H1 (cell line): ENCODE data around the gene THBS3. TPM values are rescaled to one million over a fixed set of nuclear protein-coding genes. Genes with fewer than 3 reads are reported as not detected.

ENCODE experiments used
- CTCF ChIA-PET: fragments of 300-600 bp; sonication (Branson Sonifier 250); formaldehyde crosslinking; loops from one replicate; lab custom pipeline; 2021; ENCODE audit not compliant: partially characterized antibody; lab: Charles Lee
- POLR2A ChIA-PET: fragments of 300-600 bp; sonication (Branson Sonifier 250); formaldehyde crosslinking; loops from one replicate; lab custom pipeline; 2021; ENCODE audit warnings: inconsistent platforms; ENCODE audit not compliant: partially characterized antibody; lab: Charles Lee
- DNase-seq, 2 experiments: peaks; one replicate each; pipeline versions ENCODE4 v3.0.0 to v3.0.0-alpha.2; 2010 to 2022; ENCODE audit warnings: low spot score in 2 of 2, low read depth in 1 of 2, mixed read lengths in 1 of 2
- FAIRE-seq: peaks from 2 replicates; lab custom pipeline; 2011; peaks lifted over from hg19 to GRCh38; lab: Jason Lieb, UNC
- H2AFZ ChIP-seq: 2 replicates; pipeline ENCODE4 v1.8.1; 2012; ENCODE audit warnings: low read length, inconsistent platforms
- H2AK5ac ChIP-seq: 2 replicates; pipeline ENCODE4 v1.6.1; 2013; ENCODE audit warnings: low read depth, low read length
- H2BK120ac ChIP-seq: replicated peaks from 2 replicates; pipeline ENCODE3; 2013; ENCODE audit warnings: low read depth, low read length, inconsistent platforms
- H2BK12ac ChIP-seq: 2 replicates; pipeline ENCODE4 v1.6.1; 2013; ENCODE audit warnings: low read depth, low read length
- H2BK15ac ChIP-seq: 2 replicates; pipeline ENCODE4 v1.6.1; 2013; ENCODE audit warnings: low read length
- H2BK20ac ChIP-seq: 2 replicates; pipeline ENCODE4 v1.6.1; 2013; ENCODE audit warnings: low read length
- H2BK5ac ChIP-seq: 2 replicates; pipeline ENCODE4 v1.6.1; 2013; ENCODE audit warnings: low read depth, low read length
- H3K14ac ChIP-seq: 2 replicates; pipeline ENCODE4 v1.6.1; 2013; ENCODE audit warnings: inconsistent platforms; ENCODE audit not compliant: insufficient read length
- H3K18ac ChIP-seq: 2 replicates; pipeline ENCODE4 v1.6.1; 2013; ENCODE audit warnings: low read length; ENCODE audit errors: extremely low read depth
- H3K23ac ChIP-seq: 2 replicates; pipeline ENCODE4 v1.6.1; 2013; ENCODE audit warnings: inconsistent platforms; ENCODE audit not compliant: insufficient read length
- H3K23me2 ChIP-seq: 2 replicates; pipeline ENCODE4 v1.6.1; 2013; ENCODE audit warnings: low read depth, low read length
- H3K27ac ChIP-seq: 2 replicates; pipeline ENCODE4 v1.6.1; 2011; ENCODE audit warnings: low read depth, low read length, inconsistent platforms
- H3K27me3 ChIP-seq, 4 experiments: replicated peaks in 1 of 4; 1 replicate in 1 of 4; 2 replicates in 3 of 4; pipeline versions ENCODE4 v1.6.1 to v1.8.1; 2011 to 2013; ENCODE audit warnings: low read length in 3 of 4, mild to moderate bottlenecking in 3 of 4, inconsistent platforms in 2 of 4, mixed read lengths in 2 of 4, moderate library complexity in 1 of 4; ENCODE audit not compliant: control insufficient read depth in 3 of 4, insufficient read depth in 3 of 4; ENCODE audit errors: extremely low read depth in 1 of 4
- H3K36me3 ChIP-seq, 4 experiments: 2 replicates each; pipeline versions ENCODE4 v1.6.1 to v1.8.1; 2011 to 2013; ENCODE audit warnings: mild to moderate bottlenecking in 4 of 4, low read length in 3 of 4, moderate library complexity in 2 of 4, control low read depth in 1 of 4, inconsistent platforms in 1 of 4; ENCODE audit not compliant: insufficient read depth in 4 of 4, control insufficient read depth in 2 of 4
- H3K4ac ChIP-seq: replicated peaks from 2 replicates; pipeline ENCODE3; 2013; ENCODE audit warnings: low read length, low read depth, mixed read lengths, inconsistent platforms; ENCODE audit not compliant: insufficient read length
- H3K4me1 ChIP-seq, 4 experiments: replicated peaks in 1 of 4; 1 replicate in 1 of 4; 2 replicates in 3 of 4; pipeline versions ENCODE4 v1.6.1 to v1.8.1; 2011 to 2013; ENCODE audit warnings: low read length in 3 of 4, inconsistent platforms in 2 of 4, mixed read lengths in 1 of 4; ENCODE audit not compliant: insufficient read depth in 4 of 4, control insufficient read depth in 3 of 4
- H3K4me2 ChIP-seq, 2 experiments: 2 replicates each; pipeline versions ENCODE4 v1.6.1 to v1.8.1; 2011 to 2013; ENCODE audit warnings: low read depth in 2 of 2, low read length in 2 of 2, control low read depth in 1 of 2, inconsistent platforms in 1 of 2, mild to moderate bottlenecking in 1 of 2; ENCODE audit not compliant: insufficient read depth in 1 of 2
- H3K4me3 ChIP-seq, 4 experiments: fragments of 200-600, 300-600 bp in 1 of 4; sonication (generic), shearing (Covaris generic), sonication (Bioruptor Twin) in 1 of 4; 2 replicates each; pipeline versions ENCODE4 v1.5.1 to v1.8.1; 2011 to 2016; ENCODE audit warnings: low read length in 4 of 4, low read depth in 3 of 4, control low read depth in 2 of 4, inconsistent platforms in 2 of 4, mild to moderate bottlenecking in 2 of 4, mixed read lengths in 1 of 4, moderate library complexity in 1 of 4; ENCODE audit not compliant: insufficient read depth in 2 of 4; ENCODE audit errors: extremely low read depth in 1 of 4
- H3K56ac ChIP-seq: replicated peaks from 2 replicates; pipeline ENCODE3; 2013; ENCODE audit warnings: low read depth, mild to moderate bottlenecking, mixed read lengths, low read length, inconsistent platforms; ENCODE audit not compliant: insufficient read length
- H3K79me1 ChIP-seq: 2 replicates; pipeline ENCODE4 v1.6.1; 2013; ENCODE audit warnings: low read depth, low read length, control low read depth
- H3K79me2 ChIP-seq, 2 experiments: 2 replicates each; pipeline versions ENCODE4 v1.6.1 to v1.8.1; 2012 to 2013; ENCODE audit warnings: low read length in 2 of 2, mild to moderate bottlenecking in 2 of 2, inconsistent platforms in 1 of 2; ENCODE audit not compliant: insufficient read depth in 2 of 2, control insufficient read depth in 1 of 2
- H3K9ac ChIP-seq, 4 experiments: replicated peaks in 1 of 4; 1 replicate in 1 of 4; 2 replicates in 3 of 4; pipeline versions ENCODE4 v1.6.1 to v1.8.1; 2011 to 2013; ENCODE audit warnings: low read depth in 3 of 4, low read length in 3 of 4, control low read depth in 2 of 4, mild to moderate bottlenecking in 2 of 4, moderate library complexity in 2 of 4, inconsistent platforms in 1 of 4; ENCODE audit errors: extremely low read depth in 1 of 4
- H3K9me3 ChIP-seq, 2 experiments: 2 replicates each; pipeline versions ENCODE4 v1.6.1 to v1.8.1; 2012 to 2013; ENCODE audit warnings: mild to moderate bottlenecking in 2 of 2, moderate library complexity in 2 of 2, control low read depth in 1 of 2, inconsistent platforms in 1 of 2, low read depth in 1 of 2, low read length in 1 of 2, mixed read lengths in 1 of 2; ENCODE audit not compliant: insufficient read depth in 2 of 2
- H4K20me1 ChIP-seq, 2 experiments: replicated peaks in 1 of 2; 2 replicates each; pipeline versions ENCODE3 to v1.8.1; 2011 to 2013; ENCODE audit warnings: inconsistent platforms in 2 of 2, low read length in 2 of 2, mild to moderate bottlenecking in 1 of 2; ENCODE audit not compliant: insufficient read depth in 2 of 2, control insufficient read depth in 1 of 2
- H4K5ac ChIP-seq: 2 replicates; pipeline ENCODE4 v1.6.1; 2013; ENCODE audit warnings: low read length, low read depth, mixed read lengths, inconsistent platforms; ENCODE audit not compliant: insufficient read length
- H4K8ac ChIP-seq: 2 replicates; pipeline ENCODE4 v1.8.0; 2013; ENCODE audit warnings: mild to moderate bottlenecking, moderate library complexity, low read length, inconsistent platforms; ENCODE audit not compliant: insufficient read depth; ENCODE audit errors: extremely low read depth
- H4K91ac ChIP-seq: replicated peaks from 2 replicates; pipeline ENCODE3; 2013; ENCODE audit warnings: low read length, mixed read lengths, inconsistent platforms; ENCODE audit not compliant: insufficient read length
- CREB1 ChIP-seq: IDR thresholded peaks from 2 replicates; pipeline ENCODE4 v1.6.1; 2012; ENCODE audit warnings: inconsistent platforms
- EP300 ChIP-seq, 2 experiments: IDR thresholded peaks; 1 replicate in 1 of 2; 2 replicates in 1 of 2; pipeline ENCODE4 v1.6.1; 2011 to 2012; ENCODE audit warnings: low read depth in 2 of 2, low read length in 2 of 2, mild to moderate bottlenecking in 2 of 2, borderline replicate concordance in 1 of 2, inconsistent platforms in 1 of 2, moderate library complexity in 1 of 2
- EZH2 ChIP-seq: fragments of 200-600 bp; sonication (generic); IDR thresholded peaks from 2 replicates; pipeline ENCODE4 v1.7.1; 2012; ENCODE audit warnings: low read depth, mild to moderate bottlenecking, moderate library complexity, low read length, inconsistent platforms; ENCODE audit not compliant: severe bottlenecking
- FOSL1 ChIP-seq: IDR thresholded peaks from 2 replicates; pipeline ENCODE4 v1.6.1; 2011; ENCODE audit warnings: mild to moderate bottlenecking, low read depth, low read length, moderate library complexity; ENCODE audit not compliant: insufficient read depth
- NRF1 ChIP-seq: IDR thresholded peaks from 2 replicates; pipeline ENCODE4 v1.6.1; 2011; ENCODE audit warnings: mild to moderate bottlenecking, low read depth, low read length, improper control_type of control experiment
- POLR2A ChIP-seq, 2 experiments: IDR thresholded peaks; 1 replicate in 1 of 2; 2 replicates in 1 of 2; pipeline ENCODE4 v1.6.1; 2011; ENCODE audit warnings: low read depth in 2 of 2, low read length in 2 of 2, mild to moderate bottlenecking in 2 of 2; ENCODE audit errors: control extremely low read depth in 1 of 2
- POLR2AphosphoS5 ChIP-seq: IDR thresholded peaks from 2 replicates; pipeline ENCODE4 v1.6.1; 2011; ENCODE audit warnings: low read depth, low read length
- SAP30 ChIP-seq: fragments of 300-600 bp; sonication (generic); IDR thresholded peaks from 2 replicates; pipeline ENCODE4 v1.7.1; 2012; ENCODE audit warnings: low read length, moderate library complexity, mild to moderate bottlenecking, inconsistent platforms; ENCODE audit not compliant: insufficient read depth, insufficient replicate concordance
- SIN3A ChIP-seq, 2 experiments: IDR thresholded peaks in 1 of 2; conservative IDR thresholded peaks in 1 of 2; 2 replicates each; pipeline ENCODE4 v1.6.1; 2011 to 2012; ENCODE audit warnings: low read length in 2 of 2, improper control_type of control experiment in 1 of 2, low read depth in 1 of 2, mild to moderate bottlenecking in 1 of 2
- TAF7 ChIP-seq: optimal IDR thresholded peaks from 2 replicates; pipeline ENCODE3; 2011; ENCODE audit warnings: low read depth, mild to moderate bottlenecking, inconsistent platforms, low read length, moderate library complexity, borderline replicate concordance
- WGBS, 2 experiments: shearing (Covaris generic) in 1 of 2; methylation state at CpG; one replicate each; pipeline versions ENCODE4 v1.1.6 to v1.1.7; 2013 to 2015; ENCODE audit warnings: low lambda C conversion rate in 2 of 2, mixed read lengths in 2 of 2, inconsistent platforms in 1 of 2, low coverage in 1 of 2, missing lambda C conversion rate in 1 of 2; ENCODE audit not compliant: insufficient replicate concordance in 2 of 2, insufficient coverage in 1 of 2, insufficient read length in 1 of 2; ENCODE audit errors: extremely low coverage in 1 of 2, missing lambda C conversion rate in 1 of 2; 5-methylcytosine and 5-hydroxymethylcytosine counted together
- polyA plus RNA-seq, 7 experiments: library from polyadenylated mRNA; depleted of rRNA in 3 of 7; stranded (reverse) in 5 of 7; unstranded in 2 of 7; fragments of >200 nt in 5 of 7; fragments of 200-250 nt in 2 of 7; gene quantifications; 1 replicate in 5 of 7; 2 replicates in 1 of 7; 4 replicates in 1 of 7; pipeline versions ENCODE4 v1.2.1 to v1.2.3, GENCODE V29; 2011 to 2013; ENCODE audit warnings: missing spikeins in 2 of 7, mixed read lengths in 2 of 7
- total RNA-seq: library from RNA; stranded (reverse); fragmentation: NEBNext Ultra II Directional; extraction: Animal tissue kit (Norgen Biotek cat#: 25700); gene quantifications from 2 replicates; pipeline ENCODE4 v1.2.1, GENCODE V29; 2021

Gene THBS3
- total and polyA plus RNA-seq, 2 of the 8 experiments (the other 6 are each of a cell fraction or from before 2014, with no cell fraction given) = 3.0 to 3.5 TPM

GRCh38 chr1:155205035-155205434, 2.7 kb downstream of the THBS3 start:
- Histone ChIP-seq H3K4me2 (no peak overlapping the region), H3K23me2 (peaks cover 17% of the 10 kb centered on the region), H3K79me2 (no peaks in the 10 kb centered on the region), H2AK5ac (no peak overlapping the region), H2BK20ac (no peak overlapping the region), H4K8ac (no peak overlapping the region; the same call in 1 of the 2 replicates), H2AFZ (no peak overlapping the region)
- no peak for TF ChIP-seq FOSL1
- no peak for TF ChIP-seq SIN3A (conservative IDR thresholded peaks at IDR 0.05 in 1 of 2, IDR thresholded peaks at IDR 0.05 in 1 of 2; ENCODE audit: low read depth in 1 of 2, low read length in 2 of 2)
- TF ChIP-seq POLR2AphosphoS5 = peak; percentile 61
- peak in 1 of 2 experiments; percentile 66; a peak in 1 of 3 replicates for TF ChIP-seq POLR2A (IDR thresholded peaks at IDR 0.05; ENCODE audit: control extremely low read depth in 1 of 2, low read depth in 2 of 2, low read length in 2 of 2)
- TF ChIP-seq TAF7 = no peak
- TF ChIP-seq EP300 (IDR thresholded peaks at IDR 0.05; ENCODE audit: borderline replicate concordance in 1 of 2, low read depth in 2 of 2, low read length in 2 of 2) = no peak
- TF ChIP-seq NRF1 = no peak
- TF ChIP-seq SAP30 = no peak
- TF ChIP-seq CREB1 = no peak
- no peak for TF ChIP-seq EZH2
- TF ChIP-seq, all 59 proteins: peak for 2
- H3K27ac ChIP-seq = no peak overlapping the region
- no peak overlapping the region for H2BK120ac ChIP-seq
- H3K9me3 ChIP-seq = no peaks in the 10 kb centered on the region
- no peak overlapping the region for H3K9ac ChIP-seq
- H4K20me1 ChIP-seq = peaks cover 12 to 26% of the 10 kb centered on the region in 2 experiments
- peaks cover 0 to 3% (median 0%) of the 10 kb centered on the region in 4 experiments; a peak in 2 of 7 replicates for H3K27me3 ChIP-seq
- H3K4me3 ChIP-seq = no peak overlapping the region
- no peak overlapping the region for H4K91ac ChIP-seq
- H3K23ac ChIP-seq = no peak overlapping the region
- H2BK12ac ChIP-seq = no peak overlapping the region; the same call in 1 of the 2 replicates
- peaks cover 20 to 45% (median 34%) of the 10 kb centered on the region in 4 experiments for H3K36me3 ChIP-seq
- H2BK15ac ChIP-seq = no peak overlapping the region
- no peak overlapping the region for H3K18ac ChIP-seq
- H4K5ac ChIP-seq = no peak overlapping the region
- 91% methylated on average over 14 of the region's 14 CpGs; no CpG with 5 or more reads in 1 of the 2 experiments for WGBS, 2 experiments
- no peak for DNase-seq
- FAIRE-seq = no peak
- H3K14ac ChIP-seq = no peak overlapping the region
- H3K56ac ChIP-seq = no peak overlapping the region
- POLR2A ChIA-PET = interaction anchor here (0.9 to 19.4 kb wide), 7 partner anchors 9 to 120 kb away, joined by 3 to 512 read pairs (median 7); partner anchors contain the start of genes KRTCAP2, SCAMP3 and TRIM46
- no peak overlapping the region for H2BK5ac ChIP-seq
- peaks cover 3 to 19% (median 12%) of the 10 kb centered on the region in 4 experiments for H3K4me1 ChIP-seq
- peaks cover 4% of the 10 kb centered on the region; the same call in 1 of the 2 replicates for H3K79me1 ChIP-seq
- CTCF ChIA-PET = interaction anchor here (0.9 to 5.7 kb wide), 4 partner anchors 9 to 46 kb away, joined by 3 to 62 read pairs (median 20); no protein-coding TSS in a partner anchor
- no peak overlapping the region for H3K4ac ChIP-seq
